ENCODE results near the gene TCEA3. TPM values are rescaled to one million over a fixed set of nuclear protein-coding genes. Genes with fewer than 3 reads are reported as not detected.

TCEA3 gene
- total and polyA plus RNA-seq, 2 of the 4 experiments (the other 2 are of a cell fraction), result 3.0 to 6.3 TPM

DNA sequence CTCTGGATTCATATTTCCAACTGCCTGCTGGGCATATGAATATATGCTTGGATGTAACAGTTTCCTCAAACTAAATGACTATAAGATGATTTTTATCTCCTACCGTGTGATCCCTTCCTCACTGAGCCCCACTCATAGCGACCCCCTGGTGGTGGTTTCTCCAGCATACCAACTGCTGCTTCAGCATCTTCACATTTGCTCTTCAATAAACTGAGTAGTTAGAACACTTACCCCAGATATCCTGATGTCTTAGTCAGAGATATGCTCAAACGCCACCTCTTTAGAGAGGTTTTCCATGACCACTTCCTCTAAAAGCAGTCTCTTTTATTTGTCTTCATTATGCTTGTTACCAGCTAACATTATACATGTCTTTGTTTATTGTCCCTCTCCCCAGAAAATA is 70.3 kb downstream of the TCEA3 start:
- H4K8ac ChIP-seq (ENCODE audit: low read depth in 2 of 2, low read length in 2 of 2), result no peak overlapping the region
- H3K9ac ChIP-seq (ENCODE audit: low read depth, low read length), result no peak overlapping the region
- intact Hi-C loops (cut with micrococcal nuclease) (no loop called here), dilution Hi-C loops (cut with HindIII; ENCODE audit: low sequenced_read_pairs, unreplicated experiment) (no loop called here), in situ Hi-C loops (cut with MboI; ENCODE audit: low sequenced_read_pairs) (no loop called here)
- no peak overlapping the region for H4K5ac ChIP-seq (ENCODE audit: low read depth, low read length)
- POLR2A ChIA-PET (ENCODE audit: unreplicated experiment), result interaction anchor here (0.7 kb wide), 1 partner anchor 14 kb away, joined by 11 read pairs; no protein-coding TSS in a partner anchor
- WGBS, 2 experiments (ENCODE audit: extremely low coverage in 2 of 2, insufficient read length in 1 of 2), result 30% methylated on average over 2 of the region's 3 CpGs; no CpG with 5 or more reads in 1 of the 2 experiments
- H2AK9ac ChIP-seq (replicated peaks; ENCODE audit: low read depth, low read length, poor library complexity), result no peak overlapping the region
- CTCF ChIA-PET, result interaction anchor here (1.5 kb wide), 1 partner anchor 9 kb away, joined by 6 read pairs; no protein-coding TSS in a partner anchor
- H3K9me1 ChIP-seq (ENCODE audit: insufficient read depth, low read length), result no peaks in the 10 kb centered on the region
- no peaks in the 10 kb centered on the region for H3K27me3 ChIP-seq (ENCODE audit: control insufficient read depth, insufficient read depth, low read length)
- H2BK15ac ChIP-seq (ENCODE audit: low read depth, low read length), result no peak overlapping the region
- H3K79me1 ChIP-seq (ENCODE audit: low read depth in 1 of 2, low read length in 2 of 2), result no peaks in the 10 kb centered on the region; a peak in 1 of 4 replicates
- H3K36me3 ChIP-seq (ENCODE audit: control insufficient read depth, insufficient read depth, low read length), result no peaks in the 10 kb centered on the region
- no peak overlapping the region for H2BK120ac ChIP-seq (ENCODE audit: low read depth, low read length)
- H2BK5ac ChIP-seq (ENCODE audit: low read depth, low read length, poor library complexity, severe bottlenecking), result no peak overlapping the region
- no peak overlapping the region for H2AFZ ChIP-seq (replicated peaks; ENCODE audit: low read length, poor library complexity)
- no peak overlapping the region for H3K4me2 ChIP-seq (ENCODE audit: low read depth, low read length)
- no peak overlapping the region for H4K91ac ChIP-seq (ENCODE audit: insufficient read depth, low read depth, low read length)
- no peaks in the 10 kb centered on the region for H4K20me1 ChIP-seq (ENCODE audit: insufficient read depth, low read length)
- no peak overlapping the region for H3K18ac ChIP-seq (ENCODE audit: low read depth, low read length)
- H3K9me3 ChIP-seq (ENCODE audit: control insufficient read depth, insufficient read depth, low read length), result peaks cover 2% of the 10 kb centered on the region; the same call in 1 of the 2 replicates
- H3K56ac ChIP-seq (ENCODE audit: extremely low read depth, insufficient read depth, low read length), result no peak overlapping the region
- no peak overlapping the region for H3K4me3 ChIP-seq (ENCODE audit: insufficient read depth, low read depth, low read length)
- H3K4me1 ChIP-seq (ENCODE audit: control insufficient read depth, insufficient read depth, low read length), result no peaks in the 10 kb centered on the region
- H2BK20ac ChIP-seq (ENCODE audit: low read depth, low read length), result no peak overlapping the region
- H3K27ac ChIP-seq (ENCODE audit: insufficient read depth, low read length), result no peak overlapping the region
- BruUV-seq (replicated peaks), result no TSS peak
- H3K4ac ChIP-seq (ENCODE audit: low read depth, low read length), result no peak overlapping the region
- no peak overlapping the region for H3K23ac ChIP-seq (ENCODE audit: low read depth, low read length)
- DNase-seq (no peak), ATAC-seq (ENCODE audit: low read depth) (no peak)
- TF ChIP-seq RAD21 (IDR thresholded peaks at IDR 0.05; ENCODE audit: low read length) (no peak), MAZ (IDR thresholded peaks at IDR 0.05; ENCODE audit: borderline replicate concordance, low read depth, low read length) (no peak), CHD1 (IDR thresholded peaks at IDR 0.05; ENCODE audit: low read depth, low read length) (no peak), BHLHE40 (IDR thresholded peaks at IDR 0.05; ENCODE audit: low read depth, low read length) (no peak), CEBPB (IDR thresholded peaks at IDR 0.05; ENCODE audit: low read depth, low read length) (no peak), MXI1 (IDR thresholded peaks at IDR 0.05; ENCODE audit: borderline replicate concordance, low read depth, low read length) (no peak), RFX5 (IDR thresholded peaks at IDR 0.05; ENCODE audit: low read depth, low read length) (no peak), RCOR1 (IDR thresholded peaks at IDR 0.05; ENCODE audit: insufficient replicate concordance, low read length) (no peak), SMC3 (IDR thresholded peaks at IDR 0.05; ENCODE audit: low read depth, low read length) (no peak), MAFK (IDR thresholded peaks at IDR 0.05; ENCODE audit: low read depth, low read length) (no peak), POLR2A (IDR thresholded peaks at IDR 0.05; ENCODE audit: low read depth, low read length) (no peak), NFE2L2 (IDR thresholded peaks at IDR 0.05; ENCODE audit: low read depth, low read length) (no peak), FOS (IDR thresholded peaks at IDR 0.05; ENCODE audit: low read depth, low read length) (no peak)
- TF ChIP-seq, protein P1, sequence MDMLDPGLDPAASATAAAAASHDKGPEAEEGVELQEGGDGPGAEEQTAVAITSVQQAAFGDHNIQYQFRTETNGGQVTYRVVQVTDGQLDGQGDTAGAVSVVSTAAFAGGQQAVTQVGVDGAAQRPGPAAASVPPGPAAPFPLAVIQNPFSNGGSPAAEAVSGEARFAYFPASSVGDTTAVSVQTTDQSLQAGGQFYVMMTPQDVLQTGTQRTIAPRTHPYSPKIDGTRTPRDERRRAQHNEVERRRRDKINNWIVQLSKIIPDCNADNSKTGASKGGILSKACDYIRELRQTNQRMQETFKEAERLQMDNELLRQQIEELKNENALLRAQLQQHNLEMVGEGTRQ (IDR thresholded peaks at IDR 0.05; ENCODE audit: low read depth, low read length), result no peak
- TF ChIP-seq, protein P2, sequence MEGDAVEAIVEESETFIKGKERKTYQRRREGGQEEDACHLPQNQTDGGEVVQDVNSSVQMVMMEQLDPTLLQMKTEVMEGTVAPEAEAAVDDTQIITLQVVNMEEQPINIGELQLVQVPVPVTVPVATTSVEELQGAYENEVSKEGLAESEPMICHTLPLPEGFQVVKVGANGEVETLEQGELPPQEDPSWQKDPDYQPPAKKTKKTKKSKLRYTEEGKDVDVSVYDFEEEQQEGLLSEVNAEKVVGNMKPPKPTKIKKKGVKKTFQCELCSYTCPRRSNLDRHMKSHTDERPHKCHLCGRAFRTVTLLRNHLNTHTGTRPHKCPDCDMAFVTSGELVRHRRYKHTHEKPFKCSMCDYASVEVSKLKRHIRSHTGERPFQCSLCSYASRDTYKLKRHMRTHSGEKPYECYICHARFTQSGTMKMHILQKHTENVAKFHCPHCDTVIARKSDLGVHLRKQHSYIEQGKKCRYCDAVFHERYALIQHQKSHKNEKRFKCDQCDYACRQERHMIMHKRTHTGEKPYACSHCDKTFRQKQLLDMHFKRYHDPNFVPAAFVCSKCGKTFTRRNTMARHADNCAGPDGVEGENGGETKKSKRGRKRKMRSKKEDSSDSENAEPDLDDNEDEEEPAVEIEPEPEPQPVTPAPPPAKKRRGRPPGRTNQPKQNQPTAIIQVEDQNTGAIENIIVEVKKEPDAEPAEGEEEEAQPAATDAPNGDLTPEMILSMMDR (conservative IDR thresholded peaks at IDR 0.05; ENCODE audit: low read depth, low read length), result no peak
- TF ChIP-seq, protein P3, sequence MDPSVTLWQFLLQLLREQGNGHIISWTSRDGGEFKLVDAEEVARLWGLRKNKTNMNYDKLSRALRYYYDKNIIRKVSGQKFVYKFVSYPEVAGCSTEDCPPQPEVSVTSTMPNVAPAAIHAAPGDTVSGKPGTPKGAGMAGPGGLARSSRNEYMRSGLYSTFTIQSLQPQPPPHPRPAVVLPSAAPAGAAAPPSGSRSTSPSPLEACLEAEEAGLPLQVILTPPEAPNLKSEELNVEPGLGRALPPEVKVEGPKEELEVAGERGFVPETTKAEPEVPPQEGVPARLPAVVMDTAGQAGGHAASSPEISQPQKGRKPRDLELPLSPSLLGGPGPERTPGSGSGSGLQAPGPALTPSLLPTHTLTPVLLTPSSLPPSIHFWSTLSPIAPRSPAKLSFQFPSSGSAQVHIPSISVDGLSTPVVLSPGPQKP (IDR thresholded peaks at IDR 0.05; ENCODE audit: borderline replicate concordance, low read depth, low read length), result no peak
- H2AK5ac ChIP-seq (ENCODE audit: low read depth, low read length), result no peak overlapping the region
- no peak overlapping the region for H3K14ac ChIP-seq (replicated peaks; ENCODE audit: low read depth, low read length)

Data from IMR-90 (cell line).